Mammary epithelial cell (primary cell): Measurements from ENCODE around the gene ICA1.

Experiments used
- EZH2 ChIP-seq: IDR thresholded peaks from 2 replicates; pipeline ENCODE4 v1.6.1; 2012; ENCODE audit warnings: low read length, inconsistent platforms, borderline replicate concordance
- TF ChIP-seq, protein P1 (sequence below), 2 donors: IDR thresholded peaks in 1 of 2; conservative IDR thresholded peaks in 1 of 2; 2 replicates each; pipeline ENCODE4 v1.5.1; 2011 to 2012; ENCODE audit warnings: inconsistent platforms in 2 of 2, low read length in 2 of 2, mild to moderate bottlenecking in 2 of 2, control low read depth in 1 of 2, low read depth in 1 of 2; ENCODE audit not compliant: insufficient read depth in 1 of 2; ENCODE audit errors: extremely low read depth in 1 of 2

DNA sequence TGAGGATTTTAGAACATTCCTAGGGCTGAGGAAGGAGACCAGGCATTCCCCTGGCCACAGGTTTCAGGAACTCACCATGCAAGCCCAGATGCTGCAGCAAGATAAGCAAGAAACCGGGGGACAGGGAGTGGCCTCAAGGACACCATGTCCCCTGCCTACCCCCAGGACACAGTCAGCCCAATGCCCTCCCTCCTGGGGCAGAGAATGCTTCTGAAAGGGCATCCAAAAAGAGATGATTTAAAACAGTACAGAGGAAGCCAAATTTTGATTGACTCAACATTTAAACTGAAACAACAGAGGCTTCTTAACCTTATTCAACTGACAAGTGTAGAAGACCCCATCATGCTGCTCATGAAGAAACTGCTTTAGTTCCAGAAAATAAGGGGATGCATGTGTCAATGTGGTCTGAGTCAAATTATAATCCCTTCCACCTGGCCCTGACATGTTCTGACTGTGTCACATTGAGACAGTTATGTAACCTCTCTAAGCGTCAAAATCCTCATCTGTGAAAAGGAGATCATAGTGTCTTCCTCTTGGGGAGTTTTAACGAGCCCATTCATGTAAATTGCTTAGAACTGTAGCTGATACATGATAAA is 60.0 kb downstream of the ICA1 start:
- TF ChIP-seq, protein P1, sequence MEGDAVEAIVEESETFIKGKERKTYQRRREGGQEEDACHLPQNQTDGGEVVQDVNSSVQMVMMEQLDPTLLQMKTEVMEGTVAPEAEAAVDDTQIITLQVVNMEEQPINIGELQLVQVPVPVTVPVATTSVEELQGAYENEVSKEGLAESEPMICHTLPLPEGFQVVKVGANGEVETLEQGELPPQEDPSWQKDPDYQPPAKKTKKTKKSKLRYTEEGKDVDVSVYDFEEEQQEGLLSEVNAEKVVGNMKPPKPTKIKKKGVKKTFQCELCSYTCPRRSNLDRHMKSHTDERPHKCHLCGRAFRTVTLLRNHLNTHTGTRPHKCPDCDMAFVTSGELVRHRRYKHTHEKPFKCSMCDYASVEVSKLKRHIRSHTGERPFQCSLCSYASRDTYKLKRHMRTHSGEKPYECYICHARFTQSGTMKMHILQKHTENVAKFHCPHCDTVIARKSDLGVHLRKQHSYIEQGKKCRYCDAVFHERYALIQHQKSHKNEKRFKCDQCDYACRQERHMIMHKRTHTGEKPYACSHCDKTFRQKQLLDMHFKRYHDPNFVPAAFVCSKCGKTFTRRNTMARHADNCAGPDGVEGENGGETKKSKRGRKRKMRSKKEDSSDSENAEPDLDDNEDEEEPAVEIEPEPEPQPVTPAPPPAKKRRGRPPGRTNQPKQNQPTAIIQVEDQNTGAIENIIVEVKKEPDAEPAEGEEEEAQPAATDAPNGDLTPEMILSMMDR (conservative IDR thresholded peaks at IDR 0.05 in 1 of 2, IDR thresholded peaks at IDR 0.05 in 1 of 2; ENCODE audit: extremely low read depth in 1 of 2, insufficient read depth in 1 of 2, low read depth in 1 of 2, low read length in 2 of 2): no peak
- no peak for TF ChIP-seq EZH2
